Naive B cell (primary cell): Measurements from ENCODE around the gene HTN1. TPM values are rescaled to one million over a fixed set of nuclear protein-coding genes. Genes with fewer than 3 reads are reported as not detected.
"Not testable (repeated sequence)": the region's sequence is repeated elsewhere in the genome, so short reads cannot be mapped to it uniquely, and the experiment has no call there.

Experiments used
- ATAC-seq, 2 donors: fragments of 150-1000 bp; cut with Tn5 transposase; 2 replicates each; pipeline ENCODE4 v1.10.0; 2021; ENCODE audit warnings: low read depth in 2 of 2, mild to moderate bottlenecking in 2 of 2, moderate library complexity in 2 of 2
- DNase-seq: peaks from one replicate; pipeline ENCODE4 v3.0.0; 2022
- H3K27ac Mint-ChIP-seq, 6 donors: one replicate each; pipeline ENCODE4 v1.8.0; 2020 to 2022; ENCODE audit warnings: mild to moderate bottlenecking in 6 of 6, mixed read lengths in 6 of 6, moderate library complexity in 5 of 6, inconsistent platforms in 2 of 6
- H3K27me3 Mint-ChIP-seq, 3 donors: one replicate each; pipeline ENCODE4 v1.8.0; 2021 to 2022; ENCODE audit warnings: mixed read lengths in 3 of 3, mild to moderate bottlenecking in 1 of 3
- H3K36me3 Mint-ChIP-seq, 2 donors: one replicate each; pipeline ENCODE4 v1.8.0; 2020 to 2022; ENCODE audit warnings: mixed read lengths in 2 of 2, inconsistent platforms in 1 of 2, mild to moderate bottlenecking in 1 of 2
- H3K4me1 Mint-ChIP-seq, 3 donors: one replicate each; pipeline ENCODE4 v1.8.0; 2020 to 2022; ENCODE audit warnings: mixed read lengths in 3 of 3, inconsistent platforms in 1 of 3, mild to moderate bottlenecking in 1 of 3, moderate library complexity in 1 of 3
- H3K4me3 Mint-ChIP-seq, 8 donors: one replicate each; pipeline ENCODE4 v1.8.0; 2020 to 2022; ENCODE audit warnings: mild to moderate bottlenecking in 8 of 8, mixed read lengths in 8 of 8, moderate library complexity in 8 of 8, inconsistent platforms in 2 of 8
- H3K9me3 Mint-ChIP-seq, 7 donors: one replicate each; pipeline ENCODE4 v1.8.0; 2020 to 2022; ENCODE audit warnings: mixed read lengths in 7 of 7, mild to moderate bottlenecking in 5 of 7, inconsistent platforms in 2 of 7, moderate library complexity in 1 of 7
- polyA plus RNA-seq, 6 donors: library from polyadenylated mRNA; unstranded; fragments of 300-500 nt; fragmentation: Illumina TruSeq; gene quantifications; one replicate each; pipeline ENCODE4 v1.2.3, GENCODE V29; 2021; ENCODE audit warnings: low read depth in 6 of 6

Gene HTN1
- not detected for polyA plus RNA-seq

DNA sequence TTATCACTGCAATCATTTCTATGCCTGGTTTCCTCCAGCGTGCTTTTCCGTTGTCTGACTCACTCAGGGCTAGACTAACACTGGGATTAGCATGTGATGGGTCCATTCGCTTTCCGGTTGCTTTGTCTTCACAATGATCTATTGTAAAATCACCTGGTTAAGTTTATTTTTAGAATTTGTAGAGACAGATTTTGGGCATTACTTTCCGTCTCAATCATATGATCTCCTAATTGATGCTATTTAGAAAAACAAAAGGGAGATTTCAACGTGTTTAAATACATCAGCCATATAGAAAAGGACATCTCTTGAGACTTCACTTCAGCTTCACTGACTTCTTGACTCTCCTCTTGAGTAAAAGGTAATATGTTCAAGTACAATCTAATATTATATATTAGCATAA lies at the start of gene HTN1:
Gene HTN1, plus strand, starts transcription at position 301 of the 400 bp plus-strand sequence. CDS start 2,639 bp downstream, outside the sequence.
- not testable (repeated sequence) for H3K27ac Mint-ChIP-seq, H3K36me3 Mint-ChIP-seq, H3K4me1 Mint-ChIP-seq, H3K27me3 Mint-ChIP-seq, H3K4me3 Mint-ChIP-seq, ATAC-seq, H3K9me3 Mint-ChIP-seq, DNase-seq

DNA sequence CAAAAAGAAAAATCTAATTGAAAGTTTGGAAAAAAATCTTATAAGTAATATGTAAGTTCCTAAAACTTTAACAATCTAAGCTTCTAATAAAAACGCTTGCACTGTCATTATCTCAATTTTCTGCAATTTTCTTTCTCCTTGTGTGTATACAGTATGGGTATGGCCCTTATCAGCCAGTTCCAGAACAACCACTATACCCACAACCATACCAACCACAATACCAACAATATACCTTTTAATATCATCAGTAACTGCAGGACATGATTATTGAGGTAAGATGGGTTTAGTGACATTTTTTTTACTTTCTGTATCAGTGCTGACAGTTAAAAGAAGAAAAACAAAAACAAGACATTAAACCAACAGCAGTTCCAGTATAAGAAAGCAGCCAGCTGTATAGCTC lies 49.5 kb upstream of the HTN1 start:
- DNase-seq (no peak), ATAC-seq (no peak)
- peaks cover 0 to 2% (median 0%) of the 10 kb centered on the region in 7 donors for H3K9me3 Mint-ChIP-seq
- H3K4me3 Mint-ChIP-seq = no peak overlapping the region
- no peaks in the 10 kb centered on the region for H3K36me3 Mint-ChIP-seq
- H3K27me3 Mint-ChIP-seq = no peaks in the 10 kb centered on the region
- H3K4me1 Mint-ChIP-seq = no peaks in the 10 kb centered on the region
- H3K27ac Mint-ChIP-seq = no peak overlapping the region

DNA sequence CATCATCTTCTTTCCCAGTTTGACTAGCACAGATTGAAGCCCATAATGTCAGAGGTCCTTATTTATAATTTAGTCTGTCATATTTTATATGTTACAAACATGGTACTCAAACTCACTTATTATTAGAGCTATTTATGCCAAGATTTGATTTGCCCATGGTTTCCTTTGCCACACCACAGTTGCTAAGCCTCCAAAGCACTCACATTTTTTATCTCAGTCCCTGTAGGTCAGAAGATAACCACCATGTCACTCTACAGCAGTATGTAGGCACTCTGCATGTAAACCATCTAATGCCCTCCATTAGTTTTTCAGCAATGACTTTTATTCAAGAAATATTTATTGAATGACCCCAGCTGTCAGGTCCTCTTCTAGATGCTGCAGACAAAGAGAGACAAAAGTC lies 47.7 kb upstream of the HTN1 start:
- ATAC-seq = no peak
- Mint-ChIP-seq H3K4me1 (no peaks in the 10 kb centered on the region), H3K9me3 (peaks cover 0 to 2% (median 0%) of the 10 kb centered on the region in 7 donors)

DNA sequence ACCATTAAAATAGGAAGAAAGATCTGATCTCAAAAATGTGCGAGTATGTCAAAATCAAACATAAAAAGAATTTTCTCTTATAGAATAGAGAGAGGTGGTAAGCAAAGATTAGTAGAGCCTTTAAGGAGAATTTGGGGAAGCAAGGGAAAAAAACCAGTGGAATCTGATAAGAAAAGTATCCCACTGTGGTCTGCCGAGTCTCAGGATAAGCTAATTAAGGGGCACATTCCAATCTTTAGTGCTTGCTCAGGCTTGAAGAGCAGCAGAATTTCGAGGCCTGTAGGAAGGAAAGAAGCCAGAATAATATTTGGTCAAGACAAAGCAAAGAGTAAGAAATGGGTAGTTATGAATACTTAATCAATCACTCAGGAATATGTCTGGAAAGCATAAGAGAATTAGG lies 41.5 kb upstream of the HTN1 start:
- DNase-seq = no peak
- ATAC-seq = no peak
- H3K36me3 Mint-ChIP-seq = no peaks in the 10 kb centered on the region
- H3K27ac Mint-ChIP-seq = no peak overlapping the region
- no peaks in the 10 kb centered on the region for H3K27me3 Mint-ChIP-seq
- H3K4me3 Mint-ChIP-seq = no peak overlapping the region
- H3K4me1 Mint-ChIP-seq = no peaks in the 10 kb centered on the region
- H3K9me3 Mint-ChIP-seq = peaks cover 0 to 5% (median 0%) of the 10 kb centered on the region in 7 donors

More for the DNA sequence above, 47.7 kb upstream of the HTN1 start:
- H3K4me3 Mint-ChIP-seq = no peak overlapping the region
- no peaks in the 10 kb centered on the region for H3K36me3 Mint-ChIP-seq
- no peaks in the 10 kb centered on the region for H3K27me3 Mint-ChIP-seq
- no peak for DNase-seq
- H3K27ac Mint-ChIP-seq = no peak overlapping the region

DNA sequence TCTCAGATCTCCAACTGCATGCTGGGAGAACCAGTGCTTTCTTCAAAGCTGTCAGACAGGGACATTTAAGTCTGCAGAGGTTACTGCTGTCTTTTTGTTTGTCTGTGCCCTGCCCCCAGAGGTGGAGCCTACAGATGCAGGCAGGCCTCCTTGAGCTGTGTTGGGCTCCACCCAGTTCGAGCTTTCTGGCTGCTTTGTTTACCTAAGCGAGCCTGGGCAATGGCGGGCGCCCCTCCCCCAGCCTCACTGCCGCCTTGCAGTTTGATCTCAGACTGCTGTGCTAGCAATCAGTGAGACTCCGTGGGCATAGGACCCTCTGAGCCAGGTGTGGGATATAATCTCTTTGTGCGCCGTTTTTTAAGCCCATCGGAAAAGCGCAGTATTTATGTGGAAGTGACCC lies 31.2 kb upstream of the HTN1 start:
- ATAC-seq, H3K4me3 Mint-ChIP-seq, DNase-seq, H3K4me1 Mint-ChIP-seq, H3K27ac Mint-ChIP-seq, H3K36me3 Mint-ChIP-seq, H3K27me3 Mint-ChIP-seq: not testable (repeated sequence)
- H3K9me3 Mint-ChIP-seq = peaks cover 5 to 10% (median 8%) of the 10 kb centered on the region in 7 donors

DNA sequence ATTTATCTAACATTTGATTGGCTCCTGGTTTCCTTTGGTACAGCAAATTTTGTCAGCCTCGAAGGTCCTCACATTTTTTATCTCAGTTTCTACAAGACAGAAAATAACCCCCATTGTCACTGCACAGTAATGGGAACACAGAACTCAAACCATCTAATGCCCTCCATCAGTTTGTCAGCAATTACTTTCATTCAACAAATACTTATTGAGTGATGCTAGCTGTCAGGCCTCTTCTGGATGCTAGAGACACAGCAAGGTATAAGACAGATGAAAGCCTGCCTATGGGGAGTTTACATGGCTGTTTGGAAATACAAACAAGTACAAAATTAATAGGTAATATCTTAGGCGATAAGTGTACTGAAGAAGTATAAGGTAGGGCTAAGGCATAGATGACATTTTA lies 27.0 kb upstream of the HTN1 start:
- Mint-ChIP-seq H3K27me3 (no peaks in the 10 kb centered on the region), H3K36me3 (no peaks in the 10 kb centered on the region), H3K4me1 (no peaks in the 10 kb centered on the region), H3K27ac (no peak overlapping the region), H3K4me3 (no peak overlapping the region), H3K9me3 (peaks cover 0 to 4% (median 0%) of the 10 kb centered on the region in 7 donors)
- ATAC-seq = no peak
- DNase-seq = no peak

DNA sequence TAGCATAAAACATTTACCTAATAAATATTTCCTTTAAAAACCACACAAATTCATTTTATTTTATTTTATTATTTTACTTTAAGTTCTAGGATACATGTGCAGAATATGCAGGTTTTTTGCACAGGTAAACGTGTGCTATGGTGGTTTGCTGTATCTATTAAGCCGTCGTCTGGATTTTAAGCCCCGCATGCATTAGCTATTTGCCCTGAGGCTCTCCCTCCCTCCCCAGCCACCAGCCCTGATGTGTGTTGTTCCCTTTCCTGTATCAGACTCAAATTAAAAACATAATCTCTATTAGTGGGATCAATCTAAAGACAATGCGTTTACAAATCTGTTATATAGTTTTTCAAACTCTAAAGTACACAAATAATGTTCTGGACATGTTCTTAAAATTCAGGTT lies 23.2 kb upstream of the HTN1 start:
- Mint-ChIP-seq H3K27me3 (no peaks in the 10 kb centered on the region), H3K36me3 (no peaks in the 10 kb centered on the region), H3K4me1 (no peaks in the 10 kb centered on the region), H3K4me3 (no peak overlapping the region), H3K9me3 (peaks cover 0 to 9% (median 0%) of the 10 kb centered on the region in 7 donors), H3K27ac (no peak overlapping the region)
- DNase-seq (no peak), ATAC-seq (no peak)

DNA sequence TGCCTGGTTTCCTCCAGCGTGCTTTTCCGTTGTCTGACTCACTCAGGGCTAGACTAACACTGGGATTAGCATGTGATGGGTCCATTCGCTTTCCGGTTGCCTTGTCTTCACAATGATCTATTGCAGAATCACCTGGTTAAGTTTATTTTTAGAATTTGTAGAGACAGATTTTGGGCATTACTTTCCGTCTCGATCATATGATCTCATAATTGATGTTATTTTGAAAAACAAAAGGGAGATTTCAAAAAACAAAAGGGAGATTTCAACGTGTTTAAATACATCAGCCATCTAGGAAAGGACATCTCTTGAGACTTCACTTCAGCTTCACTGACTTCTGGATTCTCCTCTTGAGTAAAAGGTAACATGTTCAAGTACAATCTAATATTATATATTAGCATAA lies 22.1 kb upstream of the HTN1 start, which contains the start of gene HTN3:
Gene HTN3, plus strand, starts transcription at position 301 of the 400 bp plus-strand sequence. CDS start 2,282 bp downstream, outside the sequence.
- not testable (repeated sequence) for H3K4me3 Mint-ChIP-seq, ATAC-seq, H3K27me3 Mint-ChIP-seq, H3K36me3 Mint-ChIP-seq, DNase-seq, H3K9me3 Mint-ChIP-seq, H3K4me1 Mint-ChIP-seq, H3K27ac Mint-ChIP-seq

DNA sequence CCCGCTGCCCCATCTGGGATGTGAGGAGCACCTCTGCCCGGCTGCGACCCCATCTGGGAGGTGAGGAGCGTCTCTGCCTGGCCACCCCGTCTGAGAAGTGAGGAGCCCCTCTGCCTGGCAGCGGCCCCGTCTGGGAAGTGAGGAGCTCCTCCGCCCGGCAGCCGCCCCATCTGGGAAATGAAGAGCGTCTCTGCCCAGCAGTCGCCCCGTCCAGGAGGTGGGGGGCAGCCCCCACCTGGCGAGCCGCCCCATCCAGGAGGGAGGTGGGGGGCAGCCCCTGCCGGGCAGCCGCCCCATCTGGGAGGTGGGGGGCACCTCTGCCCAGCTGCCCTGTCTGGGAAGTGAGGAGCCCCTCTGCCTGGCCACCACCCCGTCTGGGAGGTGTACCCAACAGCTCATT lies 12.7 kb upstream of the HTN1 start:
- not testable (repeated sequence) for H3K36me3 Mint-ChIP-seq, H3K27ac Mint-ChIP-seq, ATAC-seq, H3K4me3 Mint-ChIP-seq, DNase-seq, H3K4me1 Mint-ChIP-seq, H3K27me3 Mint-ChIP-seq
- H3K9me3 Mint-ChIP-seq = peaks cover 7 to 21% (median 13%) of the 10 kb centered on the region in 7 donors

DNA sequence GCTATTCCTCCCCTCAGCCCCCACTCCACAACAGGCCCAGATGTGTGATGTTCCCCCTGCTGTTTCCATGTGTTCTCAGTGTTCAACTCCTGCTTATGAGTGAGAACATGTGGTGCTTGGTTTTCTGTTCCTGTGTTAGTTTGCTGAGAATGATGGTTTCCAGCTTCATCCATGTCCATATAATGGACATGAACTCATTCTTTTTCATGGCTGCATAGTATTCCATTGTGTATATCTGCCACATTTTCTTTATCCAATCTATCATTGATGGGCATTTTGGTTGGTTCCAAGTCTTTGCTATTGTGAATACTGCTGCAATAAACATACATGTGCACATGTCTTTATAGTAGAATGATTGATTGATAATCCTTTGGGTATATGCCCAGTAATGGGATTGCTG lies 10.3 kb upstream of the HTN1 start:
- H3K27me3 Mint-ChIP-seq, H3K27ac Mint-ChIP-seq, DNase-seq, H3K4me3 Mint-ChIP-seq, H3K36me3 Mint-ChIP-seq, H3K4me1 Mint-ChIP-seq, ATAC-seq: not testable (repeated sequence)
- H3K9me3 Mint-ChIP-seq = peaks cover 7 to 21% (median 12%) of the 10 kb centered on the region in 7 donors

DNA sequence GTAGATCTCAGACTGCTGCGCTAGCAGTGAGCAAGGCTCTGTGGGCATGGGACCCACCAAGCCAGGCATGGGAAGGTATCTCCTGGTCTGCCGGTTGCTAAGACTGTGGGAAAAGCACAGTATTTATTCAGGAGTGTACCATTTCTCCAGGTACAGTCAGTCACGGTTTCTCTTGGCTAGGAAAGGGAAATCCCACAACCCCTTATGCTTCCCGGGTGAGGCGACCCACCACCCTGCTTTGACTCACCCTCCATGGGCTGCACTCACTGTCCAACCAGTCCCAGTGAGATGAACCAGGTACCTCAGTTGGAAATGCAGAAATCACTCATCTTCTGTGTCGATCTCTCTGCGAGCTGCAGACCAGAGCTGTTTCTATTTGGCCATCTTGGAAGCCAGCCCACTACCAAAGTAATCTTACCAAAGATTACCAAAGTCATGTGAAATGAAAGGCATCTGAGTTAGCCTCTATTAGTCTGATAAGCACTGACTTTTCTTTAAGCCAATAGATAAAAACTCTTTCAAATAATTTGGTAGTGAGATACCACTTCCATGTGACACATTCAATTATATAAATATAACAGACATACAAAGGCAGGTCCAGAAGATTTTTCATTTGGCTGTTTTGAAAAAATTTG lies 8.5 kb upstream of the HTN1 start:
- no peak for ATAC-seq
- no peak for DNase-seq
- no peak overlapping the region for H3K27ac Mint-ChIP-seq
- no peaks in the 10 kb centered on the region for H3K36me3 Mint-ChIP-seq
- H3K27me3 Mint-ChIP-seq = no peaks in the 10 kb centered on the region
- H3K4me3 Mint-ChIP-seq = no peak overlapping the region
- peaks cover 7 to 21% (median 12%) of the 10 kb centered on the region in 7 donors for H3K9me3 Mint-ChIP-seq
- no peaks in the 10 kb centered on the region for H3K4me1 Mint-ChIP-seq

DNA sequence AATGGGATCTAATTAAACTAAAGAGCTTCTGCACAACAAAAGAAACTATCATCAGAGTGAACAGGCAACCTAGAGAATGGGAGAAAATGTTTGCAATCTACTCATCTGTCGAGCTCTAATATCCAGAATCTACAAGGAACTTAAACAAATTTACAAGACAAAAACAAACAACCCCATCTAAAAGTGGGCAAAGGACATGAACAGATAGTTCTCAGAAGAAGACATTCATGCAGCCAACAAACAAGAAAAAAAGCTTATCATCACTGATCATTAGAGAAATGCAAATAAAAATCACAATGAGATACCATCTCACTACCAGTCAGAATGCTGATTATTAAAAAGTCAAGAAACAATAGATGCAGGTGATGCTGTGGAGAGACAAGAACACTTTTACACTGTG lies 6.3 kb downstream of the HTN1 start:
- not testable (repeated sequence) for DNase-seq, H3K4me1 Mint-ChIP-seq, H3K36me3 Mint-ChIP-seq, H3K27ac Mint-ChIP-seq, H3K27me3 Mint-ChIP-seq, H3K4me3 Mint-ChIP-seq, H3K9me3 Mint-ChIP-seq, ATAC-seq

DNA sequence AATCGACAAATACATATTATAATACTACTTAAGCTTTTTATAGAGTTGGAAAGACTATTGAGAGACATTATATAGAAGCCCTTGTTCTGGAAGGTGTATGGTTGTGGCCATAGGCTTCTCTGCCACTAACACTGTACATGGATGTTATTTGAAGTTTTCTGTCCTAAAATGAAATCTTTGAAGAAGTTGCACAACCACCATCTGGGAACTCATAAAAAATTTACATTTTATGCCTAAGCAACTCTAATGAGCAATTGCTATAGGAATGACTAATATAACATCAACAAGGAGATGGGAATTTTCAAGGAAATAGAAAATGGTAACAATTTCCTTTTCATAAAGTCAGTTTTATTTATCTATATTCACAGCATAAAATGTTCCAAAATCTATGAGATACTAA lies 7.4 kb downstream of the HTN1 start:
- Mint-ChIP-seq H3K27ac (no peak overlapping the region), H3K36me3 (no peaks in the 10 kb centered on the region), H3K27me3 (no peaks in the 10 kb centered on the region), H3K4me1 (no peaks in the 10 kb centered on the region), H3K4me3 (no peak overlapping the region), H3K9me3 (peaks cover 0 to 9% (median 4%) of the 10 kb centered on the region in 7 donors)
- ATAC-seq (no peak), DNase-seq (no peak)

DNA sequence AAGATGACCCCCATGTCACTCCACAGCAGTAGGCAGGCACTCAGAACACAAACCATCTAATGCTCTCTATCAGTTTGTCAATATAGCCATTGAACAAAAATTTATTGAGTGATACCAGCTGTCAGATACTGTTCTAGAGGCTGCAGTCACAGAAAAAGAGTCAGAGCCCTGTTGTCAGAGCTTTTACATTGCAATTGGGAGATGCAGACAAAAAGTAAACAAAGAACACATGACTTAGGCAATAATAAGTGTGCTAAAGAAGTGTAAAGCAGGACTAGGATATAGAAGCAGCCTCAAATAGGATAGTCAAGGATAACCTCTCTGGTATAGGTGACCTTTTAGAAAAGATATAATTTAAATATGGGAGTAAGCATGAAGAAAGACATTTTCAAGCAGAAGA lies 8.9 kb downstream of the HTN1 start:
- ATAC-seq = no peak

More for the DNA sequence above, 8.9 kb downstream of the HTN1 start:
- DNase-seq = no peak
- H3K36me3 Mint-ChIP-seq = no peaks in the 10 kb centered on the region
- no peaks in the 10 kb centered on the region for H3K4me1 Mint-ChIP-seq
- H3K4me3 Mint-ChIP-seq = no peak overlapping the region
- no peaks in the 10 kb centered on the region for H3K27me3 Mint-ChIP-seq
- peaks cover 0 to 9% (median 4%) of the 10 kb centered on the region in 7 donors for H3K9me3 Mint-ChIP-seq
- peak overlapping the region in 1 of 6 donors; percentile 44 for H3K27ac Mint-ChIP-seq
